BJ (cell line): ENCODE results near the gene ERRFI1. TPM values are rescaled to one million over a fixed set of nuclear protein-coding genes. Genes with fewer than 3 reads are reported as not detected.

ENCODE experiments used
- CTCF ChIA-PET: fragments of 350-600 bp; formaldehyde crosslinking; extraction: SDS; loops from one replicate; lab custom pipeline; 2021; ENCODE audit warnings: antibody characterized with exemption, inconsistent platforms; lab: Yijun Ruan, JAX
- POLR2A ChIA-PET: fragments of 300-600 bp; sonication (Branson Sonifier 250); formaldehyde crosslinking; extraction: SDS; loops from one replicate; lab custom pipeline; 2021; ENCODE audit warnings: antibody characterized with exemption; lab: Charles Lee
- DNase-seq: peaks from one replicate; pipeline ENCODE4 v3.0.0-alpha.2; 2011; ENCODE audit warnings: low read depth
- H3K27me3 ChIP-seq: 2 replicates; pipeline ENCODE4 v1.6.0; 2011; ENCODE audit warnings: low read length; ENCODE audit not compliant: control insufficient read depth, insufficient read depth
- H3K36me3 ChIP-seq: 2 replicates; pipeline ENCODE4 v1.5.1; 2011; ENCODE audit warnings: low read length; ENCODE audit not compliant: control insufficient read depth, insufficient read depth
- H3K4me3 ChIP-seq: 2 replicates; pipeline ENCODE4 v1.5.1; 2011; ENCODE audit warnings: low read depth, mild to moderate bottlenecking, control low read depth, low read length
- polyA plus RNA-seq: library from polyadenylated mRNA; depleted of rRNA; stranded (reverse); fragments of >200 nt; gene quantifications from 2 replicates; pipeline ENCODE4 v1.2.3, GENCODE V29; 2011
- TF ChIP-seq, protein P1 (sequence below): IDR thresholded peaks from 2 replicates; pipeline ENCODE4 v1.5.1; 2011; ENCODE audit warnings: low read depth, mild to moderate bottlenecking, control low read depth, inconsistent platforms, low read length, moderate library complexity; ENCODE audit not compliant: insufficient read depth

Gene ERRFI1
- polyA plus RNA-seq, 1 experiment, result 20.5 TPM

DNA sequence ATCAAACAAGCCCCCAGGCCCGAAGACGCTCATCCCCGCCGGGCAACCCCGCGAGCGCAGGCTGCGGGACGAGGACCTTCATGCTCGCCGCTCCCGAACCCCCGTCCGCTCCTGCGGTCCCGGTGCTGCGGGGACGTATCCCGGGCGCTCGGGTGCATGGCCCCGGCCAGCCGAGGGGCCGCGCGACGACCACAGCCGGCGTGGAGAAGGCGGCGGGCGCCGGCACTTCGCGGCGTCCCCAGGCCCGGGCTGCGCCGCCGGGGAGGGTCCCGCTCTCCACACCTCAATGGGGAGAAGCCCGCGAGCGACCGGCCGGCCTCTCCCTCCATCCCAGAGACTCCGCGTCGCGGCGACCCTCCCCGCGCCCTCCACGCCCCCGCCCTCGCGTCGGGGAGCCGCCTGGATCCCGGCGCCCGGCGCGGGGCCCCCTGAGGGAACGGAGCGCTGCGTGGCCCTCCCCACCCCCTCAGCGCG is 401 bp downstream of the ERRFI1 start:
- no peaks in the 10 kb centered on the region for H3K27me3 ChIP-seq
- peak overlapping the region; percentile 68 for H3K4me3 ChIP-seq
- POLR2A ChIA-PET, result interaction anchor here (0.6 kb wide), 1 partner anchor 107 kb away, joined by 5 read pairs; no protein-coding TSS in a partner anchor
- TF ChIP-seq, protein P1, sequence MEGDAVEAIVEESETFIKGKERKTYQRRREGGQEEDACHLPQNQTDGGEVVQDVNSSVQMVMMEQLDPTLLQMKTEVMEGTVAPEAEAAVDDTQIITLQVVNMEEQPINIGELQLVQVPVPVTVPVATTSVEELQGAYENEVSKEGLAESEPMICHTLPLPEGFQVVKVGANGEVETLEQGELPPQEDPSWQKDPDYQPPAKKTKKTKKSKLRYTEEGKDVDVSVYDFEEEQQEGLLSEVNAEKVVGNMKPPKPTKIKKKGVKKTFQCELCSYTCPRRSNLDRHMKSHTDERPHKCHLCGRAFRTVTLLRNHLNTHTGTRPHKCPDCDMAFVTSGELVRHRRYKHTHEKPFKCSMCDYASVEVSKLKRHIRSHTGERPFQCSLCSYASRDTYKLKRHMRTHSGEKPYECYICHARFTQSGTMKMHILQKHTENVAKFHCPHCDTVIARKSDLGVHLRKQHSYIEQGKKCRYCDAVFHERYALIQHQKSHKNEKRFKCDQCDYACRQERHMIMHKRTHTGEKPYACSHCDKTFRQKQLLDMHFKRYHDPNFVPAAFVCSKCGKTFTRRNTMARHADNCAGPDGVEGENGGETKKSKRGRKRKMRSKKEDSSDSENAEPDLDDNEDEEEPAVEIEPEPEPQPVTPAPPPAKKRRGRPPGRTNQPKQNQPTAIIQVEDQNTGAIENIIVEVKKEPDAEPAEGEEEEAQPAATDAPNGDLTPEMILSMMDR, result no peak
- DNase-seq, result no peak
- CTCF ChIA-PET, result interaction anchor here (0.9 to 5.9 kb wide), 2 partner anchors 10 to 45 kb away, joined by 3 to 28 read pairs; no protein-coding TSS in a partner anchor
- no peaks in the 10 kb centered on the region for H3K36me3 ChIP-seq

GRCh38 chr1:8025061-8025670 is 943 bp downstream of the ERRFI1 start:
- Histone ChIP-seq H3K4me3 (peak overlapping the region; percentile 68), H3K36me3 (no peaks in the 10 kb centered on the region), H3K27me3 (no peaks in the 10 kb centered on the region)
- ChIA-PET CTCF (interaction anchor here (0.7 to 5.9 kb wide), 3 partner anchors 9 to 289 kb away, joined by 3 to 28 read pairs (median 4); no protein-coding TSS in a partner anchor), POLR2A (interaction anchor here (0.6 kb wide), 1 partner anchor 108 kb away, joined by 5 read pairs; no protein-coding TSS in a partner anchor)
- TF ChIP-seq, protein P1, result no peak
- DNase-seq, result no peak

GRCh38 chr1:8024329-8024728 is 1.8 kb downstream of the ERRFI1 start:
- no peaks in the 10 kb centered on the region for H3K27me3 ChIP-seq
- POLR2A ChIA-PET, result no interaction called here
- no peak for DNase-seq
- peak overlapping the region; percentile 68 for H3K4me3 ChIP-seq
- no peaks in the 10 kb centered on the region for H3K36me3 ChIP-seq
- CTCF ChIA-PET, result interaction anchor here (0.7 to 5.9 kb wide), 4 partner anchors 8 to 290 kb away, joined by 3 to 28 read pairs (median 4); no protein-coding TSS in a partner anchor
- TF ChIP-seq, protein P1, result no peak

DNA sequence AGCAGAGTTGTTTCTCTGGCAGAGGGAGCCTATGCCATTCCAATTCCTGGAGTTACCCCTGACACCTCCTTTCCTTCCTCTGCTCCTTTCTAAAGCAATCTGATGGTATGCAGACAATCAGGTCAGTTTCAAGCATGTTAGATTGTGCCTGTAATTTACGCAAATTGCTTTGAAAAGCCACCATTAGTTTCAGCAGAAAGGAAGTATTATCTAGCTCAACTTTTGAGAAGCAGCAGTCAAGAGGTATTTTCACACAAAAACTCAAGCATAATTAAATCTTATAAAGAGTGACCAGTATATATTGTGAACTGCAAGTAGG is 2.2 kb downstream of the ERRFI1 start:
- DNase-seq, result no peak
- TF ChIP-seq, protein P1, result no peak
- POLR2A ChIA-PET, result no interaction called here

GRCh38 chr1:8023287-8023994 is 2.7 kb downstream of the ERRFI1 start:
- CTCF ChIA-PET, result interaction anchor here (0.6 to 5.9 kb wide), 3 partner anchors 7 to 539 kb away, joined by 3 to 28 read pairs (median 3); no protein-coding TSS in a partner anchor
- POLR2A ChIA-PET, result interaction anchor here (0.6 kb wide), 1 partner anchor 303 kb away, joined by 4 read pairs; no protein-coding TSS in a partner anchor

More for the DNA sequence above, 2.2 kb downstream of the ERRFI1 start:
- no peaks in the 10 kb centered on the region for H3K36me3 ChIP-seq
- peak overlapping the region; percentile 68 for H3K4me3 ChIP-seq
- H3K27me3 ChIP-seq, result no peaks in the 10 kb centered on the region
- CTCF ChIA-PET, result interaction anchor here (0.6 to 5.9 kb wide), 4 partner anchors 8 to 539 kb away, joined by 3 to 28 read pairs (median 4); no protein-coding TSS in a partner anchor

More at GRCh38 chr1:8023287-8023994, 2.7 kb downstream of the ERRFI1 start:
- H3K4me3 ChIP-seq, result peak overlapping the region; percentile 68; the same call in 1 of the 2 replicates
- no peak for DNase-seq
- no peaks in the 10 kb centered on the region for H3K27me3 ChIP-seq
- no peaks in the 10 kb centered on the region for H3K36me3 ChIP-seq
- TF ChIP-seq, protein P1, result no peak
